ENCODE results near the gene LRFN3. TPM values are rescaled to one million over a fixed set of nuclear protein-coding genes. Genes with fewer than 3 reads are reported as not detected.
A peak's percentile ranks its signal among the peaks of the same experiment; 100 is the strongest.
"Not testable (repeated sequence)": the region's sequence is repeated elsewhere in the genome, so short reads cannot be mapped to it uniquely, and the experiment has no call there.

LRFN3 gene
- total and polyA plus RNA-seq, 4 experiments from 2014 or later = 0.45 to 16.3 (median 9.0) TPM

GRCh38 chr19:35978832-35979365 lies 42.7 kb downstream of the LRFN3 start:
- peaks cover 10 to 14% of the 10 kb centered on the region in 2 donors for H3K27me3 Mint-ChIP-seq
- no peaks in the 10 kb centered on the region for H3K36me3 Mint-ChIP-seq
- no peaks in the 10 kb centered on the region for H3K4me1 Mint-ChIP-seq
- no peak for DNase-seq
- no peak overlapping the region for H3K27ac Mint-ChIP-seq
- intact Hi-C loops (cut with micrococcal nuclease) = no loop called here
- Histone ChIP-seq H3K9me3 (ENCODE audit: control insufficient read depth in 1 of 2, low read length in 2 of 2) (no peaks in the 10 kb centered on the region), H3K36me3 (ENCODE audit: insufficient read depth, low read length) (no peaks in the 10 kb centered on the region), H3K4me1 (ENCODE audit: insufficient read depth, low read length) (no peaks in the 10 kb centered on the region), H3K4me3 (ENCODE audit: low read length in 2 of 2) (no peak overlapping the region), H3K27me3 (ENCODE audit: insufficient read depth, low read length) (no peaks in the 10 kb centered on the region), H3K27ac (ENCODE audit: low read depth, low read length) (no peak overlapping the region)
- ChIA-PET CTCF (ENCODE audit: partially characterized antibody) (interaction anchor here (1.5 kb wide), 1 partner anchor 32 kb away, joined by 3 read pairs; no protein-coding TSS in a partner anchor), POLR2A (ENCODE audit: partially characterized antibody) (no interaction called here)
- no peak overlapping the region for H3K4me3 Mint-ChIP-seq
- H3K9me3 Mint-ChIP-seq = no peaks in the 10 kb centered on the region

- H3K4me3 Mint-ChIP-seq; intact Hi-C loops (cut with micrococcal nuclease); H3K27ac ChIP-seq (ENCODE audit: low read depth, low read length); H3K4me1 ChIP-seq (ENCODE audit: insufficient read depth, low read length); H3K9me3 Mint-ChIP-seq; H3K36me3 ChIP-seq (ENCODE audit: insufficient read depth, low read length); H3K36me3 Mint-ChIP-seq; DNase-seq; H3K4me1 Mint-ChIP-seq; H3K27ac Mint-ChIP-seq; H3K4me3 ChIP-seq (ENCODE audit: low read length in 2 of 2); POLR2A ChIA-PET (ENCODE audit: partially characterized antibody); H3K9me3 ChIP-seq (ENCODE audit: control insufficient read depth in 1 of 2, low read length in 2 of 2): not testable (repeated sequence)
- H3K27me3 ChIP-seq (ENCODE audit: insufficient read depth, low read length) = peaks cover 12% of the 10 kb centered on the region
- CTCF ChIA-PET (ENCODE audit: partially characterized antibody) = interaction anchor here (1.0 kb wide), 1 partner anchor 13 kb away, joined by 3 read pairs; no protein-coding TSS in a partner anchor
- H3K27me3 Mint-ChIP-seq = peaks cover 27 to 30% of the 10 kb centered on the region in 2 donors
Observed at GRCh38 chr19:35980997-35981396, 44.8 kb downstream of the LRFN3 start.

- Mint-ChIP-seq H3K4me3 (no peak overlapping the region), H3K27ac (no peak overlapping the region), H3K36me3 (no peaks in the 10 kb centered on the region), H3K4me1 (peaks cover 2 to 7% (median 6%) of the 10 kb centered on the region in 4 donors), H3K27me3 (peaks cover 34 to 35% of the 10 kb centered on the region in 2 donors), H3K9me3 (peaks cover 0 to 2% (median 0%) of the 10 kb centered on the region in 8 donors)
- Histone ChIP-seq H3K9me3 (ENCODE audit: control insufficient read depth in 1 of 2, low read length in 2 of 2) (no peaks in the 10 kb centered on the region), H3K4me3 (ENCODE audit: low read length in 2 of 2) (no peak overlapping the region), H3K27ac (ENCODE audit: low read depth, low read length) (no peak overlapping the region), H3K4me1 (ENCODE audit: insufficient read depth, low read length) (peaks cover 5% of the 10 kb centered on the region), H3K27me3 (ENCODE audit: insufficient read depth, low read length) (peaks cover 18% of the 10 kb centered on the region), H3K36me3 (ENCODE audit: insufficient read depth, low read length) (no peaks in the 10 kb centered on the region)
- POLR2A ChIA-PET (ENCODE audit: partially characterized antibody) = no interaction called here
- DNase-seq = no peak
- intact Hi-C loops (cut with micrococcal nuclease) = no loop called here
- CTCF ChIA-PET (ENCODE audit: partially characterized antibody) = no interaction called here
Observed at GRCh38 chr19:35983177-35983576, 47.0 kb downstream of the LRFN3 start.

- Histone ChIP-seq H3K27ac (ENCODE audit: low read depth, low read length) (no peak overlapping the region), H3K4me1 (ENCODE audit: insufficient read depth, low read length) (peaks cover 5% of the 10 kb centered on the region), H3K9me3 (ENCODE audit: control insufficient read depth in 1 of 2, low read length in 2 of 2) (no peaks in the 10 kb centered on the region), H3K27me3 (ENCODE audit: insufficient read depth, low read length) (peaks cover 18% of the 10 kb centered on the region), H3K36me3 (ENCODE audit: insufficient read depth, low read length) (no peaks in the 10 kb centered on the region), H3K4me3 (ENCODE audit: low read length in 2 of 2) (no peak overlapping the region)
- ChIA-PET CTCF (ENCODE audit: partially characterized antibody) (no interaction called here), POLR2A (ENCODE audit: partially characterized antibody) (no interaction called here)
- intact Hi-C loops (cut with micrococcal nuclease) = no loop called here
- peaks cover 28 to 32% of the 10 kb centered on the region in 2 donors for H3K27me3 Mint-ChIP-seq
- peak overlapping the region in 2 of 8 donors; percentile 62 to 63 for H3K4me3 Mint-ChIP-seq
- no peaks in the 10 kb centered on the region for H3K36me3 Mint-ChIP-seq
- peaks cover 0 to 2% (median 0%) of the 10 kb centered on the region in 8 donors for H3K9me3 Mint-ChIP-seq
- DNase-seq = no peak
- H3K27ac Mint-ChIP-seq = no peak overlapping the region
- peaks cover 2 to 7% (median 6%) of the 10 kb centered on the region in 4 donors for H3K4me1 Mint-ChIP-seq
Observed at GRCh38 chr19:35986111-35986510, 49.9 kb downstream of the LRFN3 start.

GRCh38 chr19:35986664-35987570 lies 50.7 kb downstream of the LRFN3 start:
- H3K9me3 ChIP-seq (ENCODE audit: control insufficient read depth in 1 of 2, low read length in 2 of 2) = no peaks in the 10 kb centered on the region
- Mint-ChIP-seq H3K9me3 (peaks cover 0 to 2% (median 0%) of the 10 kb centered on the region in 8 donors), H3K27ac (peak overlapping the region in 1 of 7 donors; percentile 27), H3K27me3 (peaks cover 28 to 32% of the 10 kb centered on the region in 2 donors), H3K4me3 (peak overlapping the region; percentile 54 to 80 (median 76)), H3K4me1 (peaks cover 2 to 7% (median 6%) of the 10 kb centered on the region in 4 donors), H3K36me3 (no peaks in the 10 kb centered on the region)
- H3K27me3 ChIP-seq (ENCODE audit: insufficient read depth, low read length) = peaks cover 18% of the 10 kb centered on the region
- ChIA-PET CTCF (ENCODE audit: partially characterized antibody) (interaction anchor here (1.4 kb wide), 1 partner anchor 40 kb away, joined by 3 read pairs; no protein-coding TSS in a partner anchor), POLR2A (ENCODE audit: partially characterized antibody) (no interaction called here)
- H3K27ac ChIP-seq (ENCODE audit: low read depth, low read length) = no peak overlapping the region
- no peak overlapping the region for H3K4me3 ChIP-seq (ENCODE audit: low read length in 2 of 2)
- peaks cover 5% of the 10 kb centered on the region for H3K4me1 ChIP-seq (ENCODE audit: insufficient read depth, low read length)
- intact Hi-C loops (cut with micrococcal nuclease) = no loop called here
- DNase-seq = peak in 1 of 5 donors; percentile 11
- no peaks in the 10 kb centered on the region for H3K36me3 ChIP-seq (ENCODE audit: insufficient read depth, low read length)

- Mint-ChIP-seq H3K4me3 (peak overlapping the region in 5 of 8 donors; percentile 15 to 52 (median 50)), H3K9me3 (peaks cover 0 to 2% (median 0%) of the 10 kb centered on the region in 8 donors), H3K36me3 (no peaks in the 10 kb centered on the region), H3K27me3 (peaks cover 26 to 32% of the 10 kb centered on the region in 2 donors), H3K27ac (peak overlapping the region in 2 of 7 donors; percentile 27 to 73), H3K4me1 (peaks cover 2 to 7% (median 6%) of the 10 kb centered on the region in 4 donors)
- H3K36me3 ChIP-seq (ENCODE audit: insufficient read depth, low read length) = no peaks in the 10 kb centered on the region
- intact Hi-C loops (cut with micrococcal nuclease) = no loop called here
- no peaks in the 10 kb centered on the region for H3K9me3 ChIP-seq (ENCODE audit: control insufficient read depth in 1 of 2, low read length in 2 of 2)
- CTCF ChIA-PET (ENCODE audit: partially characterized antibody) = interaction anchor here (0.7 to 1.4 kb wide), 3 partner anchors 17 to 41 kb away, joined by 3 to 4 read pairs (median 4); no protein-coding TSS in a partner anchor
- POLR2A ChIA-PET (ENCODE audit: partially characterized antibody) = no interaction called here
- H3K4me3 ChIP-seq (ENCODE audit: low read length in 2 of 2) = no peak overlapping the region
- H3K27ac ChIP-seq (ENCODE audit: low read depth, low read length) = no peak overlapping the region
- no peak for DNase-seq
- peaks cover 18% of the 10 kb centered on the region for H3K27me3 ChIP-seq (ENCODE audit: insufficient read depth, low read length)
- H3K4me1 ChIP-seq (ENCODE audit: insufficient read depth, low read length) = peaks cover 5% of the 10 kb centered on the region
Observed at GRCh38 chr19:35987571-35987896, 51.4 kb downstream of the LRFN3 start.

GRCh38 chr19:35988824-35989223 lies 52.6 kb downstream of the LRFN3 start:
- peaks cover 18% of the 10 kb centered on the region for H3K27me3 ChIP-seq (ENCODE audit: insufficient read depth, low read length)
- no peak overlapping the region for H3K4me3 ChIP-seq (ENCODE audit: low read length in 2 of 2)
- no peaks in the 10 kb centered on the region for H3K9me3 ChIP-seq (ENCODE audit: control insufficient read depth in 1 of 2, low read length in 2 of 2)
- no peaks in the 10 kb centered on the region for H3K36me3 ChIP-seq (ENCODE audit: insufficient read depth, low read length)
- Mint-ChIP-seq H3K4me1 (peaks cover 2 to 7% (median 6%) of the 10 kb centered on the region in 4 donors), H3K27ac (no peak overlapping the region), H3K4me3 (no peak overlapping the region), H3K36me3 (no peaks in the 10 kb centered on the region), H3K27me3 (peaks cover 24 to 27% of the 10 kb centered on the region in 2 donors), H3K9me3 (peaks cover 0 to 2% (median 0%) of the 10 kb centered on the region in 8 donors)
- no peak overlapping the region for H3K27ac ChIP-seq (ENCODE audit: low read depth, low read length)
- POLR2A ChIA-PET (ENCODE audit: partially characterized antibody) = no interaction called here
- CTCF ChIA-PET (ENCODE audit: partially characterized antibody) = no interaction called here
- no peak for DNase-seq
- intact Hi-C loops (cut with micrococcal nuclease) = no loop called here
- H3K4me1 ChIP-seq (ENCODE audit: insufficient read depth, low read length) = peaks cover 5% of the 10 kb centered on the region

Measured in CD4-positive, alpha-beta memory T cell (primary cell).